HEK293 (cell line): ENCODE measurements around the gene RPE65.

Source experiments
- CTCF ChIA-PET: fragments of 350-600 bp; formaldehyde crosslinking; extraction: SDS; loops from one replicate; lab custom pipeline; 2021; ENCODE audit warnings: antibody characterized with exemption; lab: Yijun Ruan, JAX
- POLR2A ChIA-PET: fragments of 300-600 bp; formaldehyde crosslinking; extraction: SDS; loops from one replicate; lab custom pipeline; 2020; ENCODE audit warnings: antibody characterized with exemption, inconsistent platforms; lab: Yijun Ruan, JAX
- H3K27ac ChIP-seq: fragments of 200-500 bp; sonication (Bioruptor generic); 2 replicates; pipeline ENCODE4 v1.5.1; 2014; ENCODE audit warnings: low read depth, low read length, control low read depth, inconsistent platforms; ENCODE audit errors: extremely low read depth
- H3K36me3 ChIP-seq, 2 experiments: fragments of 200-500 bp in 1 of 2; sonication (Bioruptor generic) in 1 of 2; 1 replicate in 1 of 2; 2 replicates in 1 of 2; pipeline ENCODE4 v1.5.1; 2014 to 2017; ENCODE audit warnings: inconsistent platforms in 2 of 2, low read length in 2 of 2; ENCODE audit not compliant: control insufficient read depth in 2 of 2, insufficient read depth in 1 of 2
- H3K4me1 ChIP-seq: fragments of 200-500 bp; sonication (Bioruptor generic); 2 replicates; pipeline ENCODE4 v1.5.1; 2014; ENCODE audit warnings: mild to moderate bottlenecking, low read length, inconsistent platforms; ENCODE audit not compliant: control insufficient read depth, insufficient read depth
- H3K4me3 ChIP-seq: 2 replicates; pipeline ENCODE4 v1.5.1; 2011; ENCODE audit warnings: low read depth, mild to moderate bottlenecking, control low read depth, low read length, moderate library complexity
- H3K9me3 ChIP-seq: fragments of 200-500 bp; sonication (Bioruptor generic); 2 replicates; pipeline ENCODE4 v1.5.1; 2014; ENCODE audit warnings: low read depth, low read length, inconsistent platforms; ENCODE audit not compliant: control insufficient read depth, insufficient read depth
- BCL11B ChIP-seq: fragments of 450-650 bp; formaldehyde crosslinking; IDR thresholded peaks from 2 replicates; pipeline ENCODE4 v1.5.1; 2016; ENCODE audit warnings: low read depth, missing biosample characterization, missing genetic modification characterization
- FEZF1 ChIP-seq: fragments of 450-650 bp; formaldehyde crosslinking; IDR thresholded peaks from 2 replicates; pipeline ENCODE4 v1.5.1; 2016; ENCODE audit warnings: missing biosample characterization, missing genetic modification characterization
- GLI2 ChIP-seq: fragments of 450-650 bp; formaldehyde crosslinking; IDR thresholded peaks from 2 replicates; pipeline ENCODE4; 2017; ENCODE audit warnings: missing biosample characterization, missing genetic modification characterization, low read depth, borderline replicate concordance
- KLF7 ChIP-seq: fragments of 450-650 bp; formaldehyde crosslinking; IDR thresholded peaks from 2 replicates; pipeline ENCODE4 v1.5.1; 2016; ENCODE audit warnings: missing biosample characterization, missing genetic modification characterization, borderline replicate concordance
- MEIS1 ChIP-seq: sonication (generic); formaldehyde crosslinking; IDR thresholded peaks from 2 replicates; pipeline ENCODE4 v1.8.1; 2022; ENCODE audit warnings: missing genetic modification reagents, mild to moderate bottlenecking, borderline replicate concordance
- ZBTB49 ChIP-seq: fragments of 450-650 bp; formaldehyde crosslinking; IDR thresholded peaks from 2 replicates; pipeline ENCODE4 v1.5.1; 2016; ENCODE audit warnings: missing biosample characterization, missing genetic modification characterization, low read depth
- ZEB2 ChIP-seq: fragments of 450-650 bp; formaldehyde crosslinking; IDR thresholded peaks from 2 replicates; pipeline ENCODE4 v1.5.1; 2016; ENCODE audit warnings: missing biosample characterization, missing genetic modification characterization
- ZFP37 ChIP-seq: fragments of 450-650 bp; formaldehyde crosslinking; IDR thresholded peaks from 2 replicates; pipeline ENCODE4 v1.5.1; 2016; ENCODE audit warnings: missing biosample characterization, missing genetic modification characterization
- ZFP69B ChIP-seq: fragments of 450-650 bp; formaldehyde crosslinking; IDR thresholded peaks from 2 replicates; pipeline ENCODE4 v1.5.1; 2016; ENCODE audit warnings: missing biosample characterization, missing genetic modification characterization
- ZNF146 ChIP-seq: fragments of 450-650 bp; formaldehyde crosslinking; IDR thresholded peaks from 2 replicates; pipeline ENCODE4 v1.5.1; 2016; ENCODE audit warnings: missing biosample characterization, missing genetic modification characterization
- ZNF174 ChIP-seq: fragments of 450-650 bp; formaldehyde crosslinking; IDR thresholded peaks from 2 replicates; pipeline ENCODE4 v1.5.0; 2017; ENCODE audit warnings: missing biosample characterization, mild to moderate bottlenecking, missing genetic modification characterization
- ZNF221 ChIP-seq: fragments of 450-650 bp; formaldehyde crosslinking; IDR thresholded peaks from 2 replicates; pipeline ENCODE4 v1.5.1; 2017; ENCODE audit warnings: missing biosample characterization, missing genetic modification characterization, borderline replicate concordance
- ZNF362 ChIP-seq: fragments of 450-650 bp; formaldehyde crosslinking; IDR thresholded peaks from 2 replicates; pipeline ENCODE4 v1.5.1; 2016; ENCODE audit warnings: missing biosample characterization, missing genetic modification characterization
- ZNF48 ChIP-seq: fragments of 450-650 bp; formaldehyde crosslinking; IDR thresholded peaks from 2 replicates; pipeline ENCODE4 v1.5.1; 2016; ENCODE audit warnings: missing biosample characterization, missing genetic modification characterization
- ZNF501 ChIP-seq: fragments of 450-650 bp; formaldehyde crosslinking; IDR thresholded peaks from 2 replicates; pipeline ENCODE4 v1.5.1; 2016; ENCODE audit warnings: missing biosample characterization, missing genetic modification characterization
- ZNF518A ChIP-seq: fragments of 450-650 bp; formaldehyde crosslinking; conservative IDR thresholded peaks from 2 replicates; pipeline ENCODE4 v1.5.1; 2016; ENCODE audit warnings: low read depth, missing biosample characterization, missing genetic modification characterization
- ZNF549 ChIP-seq: fragments of 450-650 bp; IDR thresholded peaks from 2 replicates; pipeline ENCODE4 v1.5.1; 2018; ENCODE audit warnings: missing biosample characterization, missing genetic modification characterization, mild to moderate bottlenecking, inconsistent platforms, moderate library complexity
- ZNF571 ChIP-seq: fragments of 450-650 bp; formaldehyde crosslinking; IDR thresholded peaks from 2 replicates; pipeline ENCODE4 v1.5.0; 2017; ENCODE audit warnings: missing biosample characterization, missing genetic modification characterization
- ZNF626 ChIP-seq: fragments of 450-650 bp; sonication (Bioruptor Pico); formaldehyde crosslinking; IDR thresholded peaks from 2 replicates; pipeline ENCODE4 v1.5.1; 2018; ENCODE audit warnings: missing biosample characterization, missing genetic modification characterization, inconsistent platforms

RPE65 gene

GRCh38 chr1:68459091-68459490 is 9.3 kb upstream of the RPE65 start:
- H3K36me3 ChIP-seq, result no peaks in the 10 kb centered on the region
- POLR2A ChIA-PET, result no interaction called here
- H3K9me3 ChIP-seq, result no peaks in the 10 kb centered on the region
- no peaks in the 10 kb centered on the region for H3K4me1 ChIP-seq
- H3K4me3 ChIP-seq, result no peak overlapping the region
- H3K27ac ChIP-seq, result no peak overlapping the region
- TF ChIP-seq KLF7 (tag by site-specific recombination) (no peak), ZNF48 (tag by site-specific recombination) (no peak), ZEB2 (tag by site-specific recombination) (no peak), ZNF501 (tag by site-specific recombination) (no peak), ZNF549 (tag by site-specific recombination) (no peak), MEIS1 (CRISPR knock-in tag) (no peak), ZNF626 (no peak), ZNF146 (tag by site-specific recombination) (no peak), BCL11B (tag by site-specific recombination) (no peak), ZNF362 (no peak), GLI2 (no peak), ZNF174 (tag by site-specific recombination) (no peak)
- CTCF ChIA-PET, result interaction anchor here (0.9 to 1.3 kb wide), 2 partner anchors 15 to 16 kb away, joined by 3 read pairs; no protein-coding TSS in a partner anchor

- Histone ChIP-seq H3K4me3 (no peak overlapping the region), H3K9me3 (no peaks in the 10 kb centered on the region), H3K36me3 (no peaks in the 10 kb centered on the region), H3K4me1 (no peaks in the 10 kb centered on the region), H3K27ac (no peak overlapping the region)
- ChIA-PET POLR2A (no interaction called here), CTCF (interaction anchor here (0.6 to 1.0 kb wide), 2 partner anchors 212 to 336 kb away, joined by 3 read pairs; no protein-coding TSS in a partner anchor)
- TF ChIP-seq ZFP69B (tag by site-specific recombination), result no peak
- no peak for TF ChIP-seq ZBTB49
- no peak for TF ChIP-seq ZNF221 (tag by site-specific recombination)
- no peak for TF ChIP-seq ZFP37
- no peak for TF ChIP-seq FEZF1
- TF ChIP-seq ZNF518A (tag by site-specific recombination), result no peak
- TF ChIP-seq ZNF571 (tag by site-specific recombination), result no peak
Measured at GRCh38 chr1:68456202-68456601, 6.4 kb upstream of the RPE65 start.
